NCI-H1092 treated with DMSO at 0.1 percent for 48 hours (cell line): ENCODE measurements around the gene DGCR6.
"Not testable (repeated sequence)": the region's sequence is repeated elsewhere in the genome, so short reads cannot be mapped to it uniquely, and the experiment has no call there.

Experiments used
- DNase-seq: peaks from one replicate; lab custom pipeline; 2025; lab: John Stamatoyannopoulos, UW

DGCR6 gene

GRCh38 chr22:18931905-18932652 lies 26.0 kb downstream of the DGCR6 start:
- DNase-seq = no peak

- DNase-seq = no peak
Observed at GRCh38 chr22:18933914-18934313, 27.8 kb downstream of the DGCR6 start.

DNA sequence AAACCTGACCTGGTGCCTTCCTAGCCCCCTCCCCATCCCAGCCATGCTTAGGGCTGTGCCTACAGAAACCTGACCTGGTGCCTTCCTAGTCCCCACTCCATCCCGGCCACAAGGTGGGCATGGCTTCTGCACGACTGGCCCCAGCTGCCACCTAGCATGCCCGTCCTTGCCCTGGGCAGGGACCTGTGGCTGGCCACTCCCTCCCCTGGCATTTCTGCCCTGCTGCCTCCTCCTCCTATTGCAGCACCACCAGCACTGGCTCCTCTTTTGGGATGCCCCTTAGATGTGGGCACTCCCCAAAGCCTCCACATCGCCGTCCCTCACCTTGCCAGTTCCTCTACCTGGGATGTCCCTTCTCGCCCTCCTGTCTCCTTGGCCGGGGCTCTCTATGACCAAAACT lies 28.6 kb downstream of the DGCR6 start:
- not testable (repeated sequence) for DNase-seq

GRCh38 chr22:18935889-18936529 lies 29.9 kb downstream of the DGCR6 start, which contains the start of gene PRODH:
Gene PRODH, minus strand, starts transcription at chr22:18936293. Its CDS starts 6 bp downstream, at chr22:18936287.
- DNase-seq = no peak

DNA sequence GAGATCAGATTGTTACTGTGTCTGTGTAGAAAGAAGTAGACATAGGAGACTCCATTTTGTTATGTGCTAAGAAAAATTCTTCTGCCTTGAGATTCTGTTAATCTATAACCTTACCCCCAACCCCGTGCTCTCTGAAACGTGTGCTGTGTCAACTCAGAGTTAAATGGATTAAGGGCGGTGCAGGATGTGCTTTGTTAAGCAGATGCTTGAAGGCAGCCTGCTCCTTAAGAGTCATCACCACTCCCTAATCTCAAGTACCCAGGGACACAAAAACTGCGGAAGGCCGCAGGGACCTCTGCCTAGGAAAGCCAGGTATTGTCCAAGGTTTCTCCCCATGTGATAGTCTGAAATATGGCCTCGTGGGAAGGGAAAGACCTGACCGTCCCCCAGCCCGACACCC lies 32.6 kb downstream of the DGCR6 start:
- not testable (repeated sequence) for DNase-seq

- DNase-seq = not testable (repeated sequence)
Observed at GRCh38 chr22:18947105-18947504, 41.0 kb downstream of the DGCR6 start.

DNA sequence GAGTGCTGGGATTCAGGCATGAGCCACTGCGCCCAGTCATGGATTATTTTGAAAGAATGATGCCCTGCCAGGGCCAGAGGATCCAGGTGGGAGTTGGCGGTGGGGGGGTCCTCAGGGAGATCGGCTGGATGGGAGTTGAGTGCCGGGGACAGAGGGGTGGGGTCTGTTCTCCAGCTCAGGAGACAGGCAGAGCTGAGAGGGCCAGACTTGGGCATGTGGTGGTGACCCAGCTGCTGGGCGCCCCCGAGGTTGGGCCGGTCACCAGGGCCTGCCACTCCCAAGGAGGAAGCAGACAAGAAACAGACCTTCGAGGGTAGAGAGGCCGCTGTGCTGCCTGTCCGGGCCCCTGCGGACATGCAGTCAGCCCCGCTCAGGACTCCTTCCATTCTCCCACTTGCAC lies 41.8 kb downstream of the DGCR6 start:
- no peak for DNase-seq

DNA sequence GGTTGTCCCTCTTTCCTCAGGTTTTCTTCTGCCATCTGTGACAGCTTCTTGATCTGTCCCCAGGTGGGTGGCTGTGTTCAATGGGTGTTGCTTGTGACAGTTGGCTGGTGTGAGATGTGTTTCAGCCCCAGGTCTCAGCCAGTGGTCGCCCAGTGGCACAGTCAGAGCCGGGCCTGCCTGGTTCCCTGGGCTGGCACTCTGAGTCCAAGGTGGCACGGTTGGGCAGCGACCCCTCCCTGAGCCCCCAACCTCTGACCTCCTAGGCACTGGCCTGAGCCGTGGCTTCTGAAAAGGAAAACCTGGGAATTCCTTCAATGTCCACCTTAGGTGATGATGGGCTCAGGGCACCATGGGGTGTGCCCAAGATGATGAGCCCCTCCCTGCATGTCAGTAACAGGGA lies 44.0 kb downstream of the DGCR6 start:
- DNase-seq = no peak

- no peak for DNase-seq
Observed at GRCh38 chr22:18952022-18952421, 45.9 kb downstream of the DGCR6 start.

GRCh38 chr22:18953128-18953527 lies 47.0 kb downstream of the DGCR6 start:
- DNase-seq = not testable (repeated sequence)

DNA sequence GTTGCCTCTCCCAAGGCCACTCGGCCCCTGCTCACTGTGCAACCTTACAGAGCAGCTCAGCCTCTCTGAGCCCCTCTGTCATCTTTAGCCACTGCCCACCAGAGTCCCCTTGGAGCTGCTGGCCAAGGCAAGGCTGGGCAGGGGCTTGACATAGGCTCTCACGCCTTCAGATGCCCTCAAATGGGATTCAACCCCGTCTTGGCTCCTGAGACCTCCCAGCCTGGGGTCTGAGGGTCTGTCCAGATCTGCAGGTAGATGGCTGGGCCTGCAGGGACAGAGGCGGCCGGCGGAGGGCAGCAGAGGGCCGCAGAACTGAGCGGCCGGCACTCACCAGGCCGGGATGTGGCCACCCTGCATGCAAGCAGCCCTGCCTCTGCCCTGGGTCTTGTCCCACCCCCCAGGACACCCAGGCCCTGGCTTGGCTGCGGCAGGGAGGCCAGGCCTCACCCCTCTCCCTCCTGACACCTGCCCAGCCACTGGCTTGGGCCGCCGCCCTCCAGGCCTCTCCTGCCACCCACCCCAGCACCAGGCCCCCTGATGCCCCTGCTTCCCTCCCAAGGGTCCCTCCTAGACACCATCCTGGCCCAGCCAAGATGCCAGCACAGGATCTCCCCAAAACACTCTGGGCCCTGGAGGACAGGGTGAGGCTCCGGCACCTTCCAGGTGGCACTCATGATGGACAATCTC lies 48.3 kb downstream of the DGCR6 start:
- DNase-seq = peak; percentile 38

GRCh38 chr22:18954990-18955571 lies 49.0 kb downstream of the DGCR6 start:
- DNase-seq = no peak

GRCh38 chr22:18955696-18956095 lies 49.6 kb downstream of the DGCR6 start:
- DNase-seq = no peak

GRCh38 chr22:18956121-18956895 lies 50.2 kb downstream of the DGCR6 start:
- DNase-seq = not testable (repeated sequence)

DNA sequence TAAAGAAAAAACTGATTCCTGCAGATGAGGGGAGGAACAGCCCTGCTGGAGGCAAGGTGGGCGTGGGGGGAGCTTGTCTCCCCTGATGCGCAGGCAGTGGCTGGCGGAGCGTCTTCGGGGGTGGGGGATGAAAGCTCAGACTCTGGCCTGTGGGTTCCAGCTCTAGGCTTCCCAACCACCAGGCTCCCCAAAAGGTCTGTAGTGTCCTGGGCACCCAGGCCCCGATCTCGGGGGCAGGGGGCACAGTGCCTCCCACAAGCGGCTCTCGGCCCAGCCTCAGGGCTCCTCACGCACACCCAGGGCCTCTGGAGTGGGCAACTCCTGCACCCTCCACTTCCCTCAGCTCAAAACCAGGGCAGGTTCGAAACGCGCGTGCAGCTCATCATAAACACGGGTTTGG lies 50.8 kb downstream of the DGCR6 start:
- DNase-seq = not testable (repeated sequence)

- not testable (repeated sequence) for DNase-seq
Observed at GRCh38 chr22:18957621-18958320, 51.7 kb downstream of the DGCR6 start.

DNA sequence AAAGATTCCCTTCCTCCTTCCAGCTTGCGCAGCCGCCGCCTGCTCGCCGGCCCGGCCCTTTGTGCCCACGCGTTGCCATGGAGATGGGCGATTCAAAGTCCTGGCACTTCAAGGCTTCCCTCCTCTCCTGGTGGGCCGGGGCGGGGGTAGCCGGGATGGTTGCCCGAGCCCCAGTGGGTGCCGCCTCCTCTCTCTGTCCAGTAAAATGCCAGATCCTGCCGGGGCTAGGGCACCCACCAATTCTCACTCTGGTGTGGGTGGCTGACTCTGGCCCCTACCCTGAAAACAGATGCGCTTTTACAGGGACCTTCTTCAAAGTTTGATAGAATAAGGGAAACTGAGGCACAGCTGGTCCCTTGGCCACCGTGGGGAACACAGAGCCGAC lies 52.2 kb downstream of the DGCR6 start:
- DNase-seq = not testable (repeated sequence)

GRCh38 chr22:18958738-18959137 lies 52.6 kb downstream of the DGCR6 start:
- not testable (repeated sequence) for DNase-seq

GRCh38 chr22:18959266-18959665 lies 53.1 kb downstream of the DGCR6 start:
- not testable (repeated sequence) for DNase-seq

GRCh38 chr22:18959741-18960140 lies 53.6 kb downstream of the DGCR6 start:
- DNase-seq = not testable (repeated sequence)
